SK-N-MC (cell line): ENCODE data around the gene SLC9A9.

Source experiments
- EZH2 ChIP-seq: fragments of 200-600 bp; sonication (generic); IDR thresholded peaks from one replicate; pipeline ENCODE4 v1.6.1; 2017; ENCODE audit warnings: antibody characterized with exemption
- FOXP2 ChIP-seq: optimal IDR thresholded peaks from 2 replicates; pipeline ENCODE3; 2011; ENCODE audit warnings: mild to moderate bottlenecking, moderate library complexity; ENCODE audit not compliant: insufficient read depth; ENCODE audit errors: extremely low read length, control extremely low read depth
- POLR2AphosphoS5 ChIP-seq: IDR thresholded peaks from 2 replicates; pipeline ENCODE4 v1.6.1; 2012; ENCODE audit warnings: mild to moderate bottlenecking, low read depth, low read length, borderline replicate concordance

GRCh38 chr3:143831994-143832393 lies 16.3 kb downstream of the SLC9A9 start:
- no peak for TF ChIP-seq EZH2
- TF ChIP-seq POLR2AphosphoS5: no peak
- no peak for TF ChIP-seq FOXP2
